ENCODE measurements around the gene RAB20.

DNA sequence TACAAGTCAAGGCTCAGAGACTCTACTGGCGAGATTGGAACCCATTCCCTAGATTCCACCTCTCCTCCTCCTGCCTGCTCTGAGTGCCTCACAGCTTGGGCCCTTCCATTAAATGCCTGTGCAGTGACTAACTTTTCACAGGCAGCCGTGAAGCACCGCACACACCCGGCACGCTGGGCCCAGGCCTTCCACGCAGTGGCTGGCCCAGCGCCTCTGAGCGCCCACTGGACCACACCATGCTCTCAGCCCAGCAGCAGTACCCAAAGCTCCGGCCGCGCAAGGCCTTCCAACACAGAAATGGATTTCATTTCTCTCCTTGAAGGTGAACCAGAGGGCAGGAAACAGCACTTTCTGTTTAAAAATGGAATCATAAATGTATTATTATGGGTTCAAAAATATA, 26.0 kb downstream of the RAB20 start:
- TF ChIP-seq GATA2 (IDR thresholded peaks at IDR 0.05; ENCODE audit: low read depth, low read length) (no peak), GATA3 (IDR thresholded peaks at IDR 0.05; ENCODE audit: low read depth, low read length) (no peak)

Data from SH-SY5Y (cell line).